ENCODE measurements around the gene IQCC. TPM values are rescaled to one million over a fixed set of nuclear protein-coding genes. Genes with fewer than 3 reads are reported as not detected.

The IQCC gene
- total and polyA plus RNA-seq, 8 donors, result 1.9 to 8.7 (median 7.9) TPM

DNA sequence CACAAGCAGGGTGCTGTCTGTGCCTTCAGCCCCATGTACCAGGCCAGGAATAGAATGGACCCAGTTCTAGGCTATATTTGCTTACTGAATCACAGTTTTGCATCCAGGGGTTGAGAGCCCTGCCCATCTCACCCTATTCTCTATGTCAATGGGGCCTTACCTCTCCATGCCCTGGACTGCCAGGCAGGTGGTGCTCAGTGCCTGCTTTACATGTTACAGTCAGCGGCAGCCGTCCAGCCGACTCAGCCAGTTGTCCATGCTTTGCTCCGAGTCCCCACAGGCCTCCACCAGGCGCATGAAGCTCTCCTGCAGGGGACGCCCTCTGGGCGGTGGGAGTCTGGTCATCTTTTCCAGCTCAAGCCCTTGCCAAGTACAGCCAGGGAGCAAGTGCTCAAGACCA lies 29.3 kb downstream of the IQCC start:
- Histone ChIP-seq H3K4me1 (peaks cover 1 to 3% of the 10 kb centered on the region in 2 donors), H3K9me3 (no peaks in the 10 kb centered on the region), H3K27ac (no peak overlapping the region), H3K4me3 (no peak overlapping the region), H3K27me3 (peaks cover 0 to 3% of the 10 kb centered on the region in 2 donors), H3K36me3 (peaks cover 0 to 54% of the 10 kb centered on the region in 2 donors)
- no peak for ATAC-seq
- intact Hi-C loops (cut with DNase I), result no loop called here
- TF ChIP-seq CTCF (IDR thresholded peaks at IDR 0.05), result no peak
- no peak for DNase-seq

GRCh38 chr1:32239337-32239736 lies 33.9 kb downstream of the IQCC start:
- H3K27me3 ChIP-seq, result peaks cover 0 to 22% of the 10 kb centered on the region in 2 donors
- no peak overlapping the region for H3K27ac ChIP-seq
- peaks cover 0 to 8% of the 10 kb centered on the region in 2 donors for H3K36me3 ChIP-seq
- H3K9me3 ChIP-seq, result no peaks in the 10 kb centered on the region
- intact Hi-C loops (cut with DNase I), result no loop called here
- DNase-seq, result no peak
- H3K4me3 ChIP-seq, result no peak overlapping the region
- TF ChIP-seq CTCF (IDR thresholded peaks at IDR 0.05), result no peak
- peaks cover 13 to 24% of the 10 kb centered on the region in 2 donors for H3K4me1 ChIP-seq
- no peak for ATAC-seq

DNA sequence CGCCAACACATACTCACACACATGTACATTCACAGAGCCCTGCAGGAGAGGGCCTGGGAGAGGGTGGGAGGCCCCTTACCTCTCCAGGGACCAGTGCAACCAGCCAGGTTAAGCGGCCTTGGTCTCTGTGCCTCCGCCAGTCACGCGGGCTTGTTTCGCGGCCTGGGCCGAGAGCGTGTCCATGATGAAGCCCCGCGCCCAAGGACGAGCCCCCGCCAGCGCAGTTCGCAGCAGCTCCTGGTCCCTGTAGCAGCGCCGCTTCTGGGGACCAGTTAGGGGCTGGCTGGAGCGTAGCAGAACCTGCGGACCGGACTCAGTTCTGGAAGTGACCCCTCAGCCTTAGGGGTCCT lies 34.3 kb downstream of the IQCC start:
- Histone ChIP-seq H3K36me3 (peaks cover 0 to 4% of the 10 kb centered on the region in 2 donors), H3K27ac (peak overlapping the region in 1 of 2 donors; percentile 78), H3K9me3 (no peaks in the 10 kb centered on the region), H3K27me3 (peaks cover 0 to 22% of the 10 kb centered on the region in 2 donors), H3K4me1 (peaks cover 13 to 24% of the 10 kb centered on the region in 2 donors), H3K4me3 (peak overlapping the region; percentile 59 to 67)
- intact Hi-C loops (cut with DNase I), result no loop called here
- ATAC-seq, result no peak
- DNase-seq, result no peak
- no peak for TF ChIP-seq CTCF (IDR thresholded peaks at IDR 0.05)

GRCh38 chr1:32240140-32240951 lies 34.9 kb downstream of the IQCC start:
- DNase-seq, result peak; percentile 49 to 89 (median 74)

More at GRCh38 chr1:32240140-32240951, 34.9 kb downstream of the IQCC start:
- Histone ChIP-seq H3K27me3 (peaks cover 0 to 22% of the 10 kb centered on the region in 2 donors), H3K9me3 (no peaks in the 10 kb centered on the region), H3K36me3 (no peaks in the 10 kb centered on the region), H3K27ac (peak overlapping the region; percentile 78 to 82), H3K4me1 (peaks cover 13 to 24% of the 10 kb centered on the region in 2 donors), H3K4me3 (peak overlapping the region; percentile 59 to 67)
- peak; percentile 88 for ATAC-seq
- TF ChIP-seq CTCF (IDR thresholded peaks at IDR 0.05), result peak in 1 of 2 donors; percentile 16
- intact Hi-C loops (cut with DNase I), result no loop called here
